Stimulated activated naive CD8-positive, alpha-beta T cell treated with anti-CD3 and anti-CD28 coated beads, Interleukin-15, Interleukin-2, amounts not matched to agents 100 ng/mL and 50 ng/mL, for 24 hours (primary cell): ENCODE measurements around the gene ATP2B3.

Source experiments
- H3K27ac Mint-ChIP-seq: one replicate; pipeline ENCODE4 v1.8.0; 2021; ENCODE audit warnings: mild to moderate bottlenecking, mixed read lengths
- H3K27me3 Mint-ChIP-seq: one replicate; pipeline ENCODE4 v1.8.0; 2021; ENCODE audit warnings: mixed read lengths
- H3K36me3 Mint-ChIP-seq: one replicate; pipeline ENCODE4 v1.8.0; 2021; ENCODE audit warnings: low read depth, mixed read lengths
- H3K4me1 Mint-ChIP-seq: one replicate; pipeline ENCODE4 v1.8.0; 2021; ENCODE audit warnings: low read depth, mixed read lengths
- H3K4me3 Mint-ChIP-seq: one replicate; pipeline ENCODE4 v1.8.0; 2021; ENCODE audit warnings: mild to moderate bottlenecking, mixed read lengths
- H3K9me3 Mint-ChIP-seq: one replicate; pipeline ENCODE4 v1.8.0; 2021; ENCODE audit warnings: mixed read lengths

Gene ATP2B3

GRCh38 chrX:153495903-153496589 is 21.4 kb upstream of the ATP2B3 start:
- no peaks in the 10 kb centered on the region for H3K27me3 Mint-ChIP-seq
- H3K9me3 Mint-ChIP-seq: no peaks in the 10 kb centered on the region
- no peaks in the 10 kb centered on the region for H3K4me1 Mint-ChIP-seq
- H3K4me3 Mint-ChIP-seq: no peak overlapping the region
- no peak overlapping the region for H3K27ac Mint-ChIP-seq
- no peaks in the 10 kb centered on the region for H3K36me3 Mint-ChIP-seq

GRCh38 chrX:153496590-153496959 is 20.9 kb upstream of the ATP2B3 start:
- no peaks in the 10 kb centered on the region for H3K4me1 Mint-ChIP-seq
- no peaks in the 10 kb centered on the region for H3K27me3 Mint-ChIP-seq
- H3K36me3 Mint-ChIP-seq: no peaks in the 10 kb centered on the region
- no peaks in the 10 kb centered on the region for H3K9me3 Mint-ChIP-seq
- no peak overlapping the region for H3K27ac Mint-ChIP-seq
- no peak overlapping the region for H3K4me3 Mint-ChIP-seq

- Mint-ChIP-seq H3K4me1 (no peaks in the 10 kb centered on the region), H3K27ac (no peak overlapping the region), H3K27me3 (no peaks in the 10 kb centered on the region), H3K9me3 (no peaks in the 10 kb centered on the region), H3K36me3 (no peaks in the 10 kb centered on the region), H3K4me3 (no peak overlapping the region)
Measured at GRCh38 chrX:153498453-153498852, 19.0 kb upstream of the ATP2B3 start.

GRCh38 chrX:153499341-153499740 is 18.1 kb upstream of the ATP2B3 start:
- H3K27ac Mint-ChIP-seq: no peak overlapping the region
- no peak overlapping the region for H3K4me3 Mint-ChIP-seq
- no peaks in the 10 kb centered on the region for H3K27me3 Mint-ChIP-seq
- no peaks in the 10 kb centered on the region for H3K4me1 Mint-ChIP-seq
- no peaks in the 10 kb centered on the region for H3K36me3 Mint-ChIP-seq
- H3K9me3 Mint-ChIP-seq: no peaks in the 10 kb centered on the region

- H3K27ac Mint-ChIP-seq: no peak overlapping the region
- H3K27me3 Mint-ChIP-seq: no peaks in the 10 kb centered on the region
- H3K36me3 Mint-ChIP-seq: no peaks in the 10 kb centered on the region
- H3K4me3 Mint-ChIP-seq: no peak overlapping the region
- no peaks in the 10 kb centered on the region for H3K4me1 Mint-ChIP-seq
- H3K9me3 Mint-ChIP-seq: no peaks in the 10 kb centered on the region
Measured at GRCh38 chrX:153499876-153500275, 17.6 kb upstream of the ATP2B3 start.

- Mint-ChIP-seq H3K4me1 (no peaks in the 10 kb centered on the region), H3K4me3 (no peak overlapping the region), H3K27me3 (no peaks in the 10 kb centered on the region), H3K27ac (no peak overlapping the region), H3K9me3 (no peaks in the 10 kb centered on the region), H3K36me3 (no peaks in the 10 kb centered on the region)
Measured at GRCh38 chrX:153500676-153501280, 16.7 kb upstream of the ATP2B3 start.

GRCh38 chrX:153501530-153501929 is 15.9 kb upstream of the ATP2B3 start:
- Mint-ChIP-seq H3K4me1 (no peaks in the 10 kb centered on the region), H3K27ac (no peak overlapping the region), H3K9me3 (no peaks in the 10 kb centered on the region), H3K36me3 (no peaks in the 10 kb centered on the region), H3K4me3 (no peak overlapping the region), H3K27me3 (no peaks in the 10 kb centered on the region)

- no peak overlapping the region for H3K27ac Mint-ChIP-seq
- H3K36me3 Mint-ChIP-seq: no peaks in the 10 kb centered on the region
- H3K27me3 Mint-ChIP-seq: no peaks in the 10 kb centered on the region
- H3K4me1 Mint-ChIP-seq: no peaks in the 10 kb centered on the region
- H3K9me3 Mint-ChIP-seq: no peaks in the 10 kb centered on the region
- H3K4me3 Mint-ChIP-seq: no peak overlapping the region
Measured at GRCh38 chrX:153502131-153502530, 15.3 kb upstream of the ATP2B3 start.

- Mint-ChIP-seq H3K4me1 (no peaks in the 10 kb centered on the region), H3K36me3 (no peaks in the 10 kb centered on the region), H3K9me3 (no peaks in the 10 kb centered on the region), H3K27me3 (no peaks in the 10 kb centered on the region), H3K4me3 (no peak overlapping the region), H3K27ac (no peak overlapping the region)
Measured at GRCh38 chrX:153502796-153503195, 14.6 kb upstream of the ATP2B3 start.

- H3K4me3 Mint-ChIP-seq: no peak overlapping the region
- no peak overlapping the region for H3K27ac Mint-ChIP-seq
- no peaks in the 10 kb centered on the region for H3K4me1 Mint-ChIP-seq
- no peaks in the 10 kb centered on the region for H3K36me3 Mint-ChIP-seq
- H3K27me3 Mint-ChIP-seq: no peaks in the 10 kb centered on the region
- H3K9me3 Mint-ChIP-seq: no peaks in the 10 kb centered on the region
Measured at GRCh38 chrX:153504445-153505016, 12.9 kb upstream of the ATP2B3 start.

GRCh38 chrX:153505361-153505760 is 12.1 kb upstream of the ATP2B3 start:
- Mint-ChIP-seq H3K27me3 (no peaks in the 10 kb centered on the region), H3K4me1 (no peaks in the 10 kb centered on the region), H3K36me3 (no peaks in the 10 kb centered on the region), H3K27ac (no peak overlapping the region), H3K4me3 (no peak overlapping the region), H3K9me3 (no peaks in the 10 kb centered on the region)

GRCh38 chrX:153507484-153508178 is 9.8 kb upstream of the ATP2B3 start:
- Mint-ChIP-seq H3K27me3 (no peaks in the 10 kb centered on the region), H3K4me3 (no peak overlapping the region), H3K9me3 (no peaks in the 10 kb centered on the region), H3K36me3 (no peaks in the 10 kb centered on the region), H3K4me1 (no peaks in the 10 kb centered on the region), H3K27ac (no peak overlapping the region)

GRCh38 chrX:153509592-153509991 is 7.8 kb upstream of the ATP2B3 start:
- no peak overlapping the region for H3K27ac Mint-ChIP-seq
- H3K27me3 Mint-ChIP-seq: no peaks in the 10 kb centered on the region
- no peaks in the 10 kb centered on the region for H3K36me3 Mint-ChIP-seq
- H3K4me3 Mint-ChIP-seq: no peak overlapping the region
- no peaks in the 10 kb centered on the region for H3K4me1 Mint-ChIP-seq
- no peaks in the 10 kb centered on the region for H3K9me3 Mint-ChIP-seq

- no peaks in the 10 kb centered on the region for H3K4me1 Mint-ChIP-seq
- no peak overlapping the region for H3K27ac Mint-ChIP-seq
- H3K36me3 Mint-ChIP-seq: no peaks in the 10 kb centered on the region
- no peaks in the 10 kb centered on the region for H3K27me3 Mint-ChIP-seq
- no peak overlapping the region for H3K4me3 Mint-ChIP-seq
- H3K9me3 Mint-ChIP-seq: no peaks in the 10 kb centered on the region
Measured at GRCh38 chrX:153510383-153510782, 7.1 kb upstream of the ATP2B3 start.

- Mint-ChIP-seq H3K27ac (no peak overlapping the region), H3K4me1 (no peaks in the 10 kb centered on the region), H3K27me3 (peaks cover 10% of the 10 kb centered on the region), H3K9me3 (no peaks in the 10 kb centered on the region), H3K4me3 (no peak overlapping the region), H3K36me3 (no peaks in the 10 kb centered on the region)
Measured at GRCh38 chrX:153511784-153512500, 5.5 kb upstream of the ATP2B3 start.
